Sigmoid colon (tissue), 7 donors: ENCODE data around the gene DDX59. TPM values are rescaled to one million over a fixed set of nuclear protein-coding genes. Genes with fewer than 3 reads are reported as not detected.

Experiments
- DNase-seq: peaks from one replicate; pipeline ENCODE4 v3.0.0-alpha.2; 2019
- H3K27ac ChIP-seq, 4 donors: fragments of 200-600 bp; sonication (generic); one replicate each; pipeline ENCODE4 v1.5.1; 2016 to 2019; ENCODE audit warnings: mild to moderate bottlenecking in 1 of 4
- H3K27me3 ChIP-seq, 3 donors: fragments of 200-600 bp; sonication (generic); one replicate each; pipeline ENCODE4 v1.5.1; 2019; ENCODE audit warnings: mild to moderate bottlenecking in 1 of 3
- H3K36me3 ChIP-seq, 4 donors: fragments of 200-600 bp; sonication (generic); one replicate each; pipeline ENCODE4 v1.5.1; 2016 to 2019
- H3K4me1 ChIP-seq, 4 donors: fragments of 200-600 bp; sonication (generic); one replicate each; pipeline ENCODE4 v1.5.1; 2017 to 2019
- H3K4me3 ChIP-seq, 4 donors: fragments of 200-600 bp; sonication (generic); one replicate each; pipeline ENCODE4 v1.5.1; 2017 to 2019; ENCODE audit warnings: mild to moderate bottlenecking in 2 of 4, moderate library complexity in 1 of 4
- H3K9me3 ChIP-seq, 4 donors: fragments of 200-600 bp in 3 of 4; sonication (generic) in 3 of 4; one replicate each; pipeline versions ENCODE4 v1.5.1 to v1.6.1; 2013 to 2019
- CTCF ChIP-seq, 4 experiments: fragments of 450-650 bp in 3 of 4; fragments of 200-600 bp in 1 of 4; IDR thresholded peaks; one replicate each; pipeline ENCODE4 v1.5.1; 2016 to 2019; ENCODE audit warnings: antibody characterized with exemption in 4 of 4, mild to moderate bottlenecking in 3 of 4, moderate library complexity in 2 of 4
- EP300 ChIP-seq, 4 donors: sonication (generic); formaldehyde crosslinking; IDR thresholded peaks; one replicate each; pipeline ENCODE4 v1.6.1; 2017; ENCODE audit warnings: antibody characterized with exemption in 4 of 4
- POLR2A ChIP-seq, 2 donors: fragments of 450-650 bp; IDR thresholded peaks; one replicate each; pipeline ENCODE4 v1.6.1; 2016; ENCODE audit warnings: antibody characterized with exemption in 2 of 2, mild to moderate bottlenecking in 2 of 2, moderate library complexity in 2 of 2
- POLR2AphosphoS5 ChIP-seq, 4 donors: sonication (generic); formaldehyde crosslinking; IDR thresholded peaks; one replicate each; pipeline ENCODE4 v1.6.1; 2017; ENCODE audit warnings: antibody characterized with exemption in 4 of 4
- WGBS, 2 donors: extraction: QIAGEN DNeasy Blood & Tissue Kit; methylation state at CpG; one replicate each; pipeline ENCODE4 v1.1.7; 2013; 5-methylcytosine and 5-hydroxymethylcytosine counted together
- intact Hi-C: fragments of 100-400 bp; cut with DNase I; formaldehyde crosslinking; loops from one replicate; pipeline ENCODE4 v1.15.1; 2023
- polyA plus RNA-seq, 3 donors: library from polyadenylated mRNA; stranded (reverse); fragments of 200-250 nt; gene quantifications; one replicate each; pipeline ENCODE4 v1.2.3, GENCODE V29; 2013
- total RNA-seq, 4 donors: library from RNA; depleted of rRNA; stranded (reverse); fragments of >200 nt; gene quantifications; one replicate each; pipeline ENCODE4 v1.1.0, GENCODE V29; 2016
- donor health status: healthy with polysubstance abuse.
- donor health status: Bipolar disorder and iron deficiency.
- donor health status: healthy.

DDX59 gene
- total and polyA plus RNA-seq, 7 donors: 12.4 to 29.6 (median 26.8) TPM

- H3K4me1 ChIP-seq: peaks cover 6 to 31% (median 28%) of the 10 kb centered on the region in 4 donors
- TF ChIP-seq POLR2AphosphoS5 (IDR thresholded peaks at IDR 0.05) (no peak), EP300 (IDR thresholded peaks at IDR 0.05) (no peak), POLR2A (IDR thresholded peaks at IDR 0.05) (no peak), CTCF (IDR thresholded peaks at IDR 0.05) (no peak)
- no peak for DNase-seq
- peak overlapping the region in 2 of 4 donors; percentile 40 to 47 for H3K27ac ChIP-seq
- no peaks in the 10 kb centered on the region for H3K9me3 ChIP-seq
- no peak overlapping the region for H3K4me3 ChIP-seq
- peaks cover 0 to 44% (median 7%) of the 10 kb centered on the region in 4 donors for H3K36me3 ChIP-seq
- no peaks in the 10 kb centered on the region for H3K27me3 ChIP-seq
- WGBS, 2 donors: 84% methylated on average over 8 of the region's 8 CpGs
- intact Hi-C loops: no loop called here
These were observed 3.4 kb downstream of the DDX59 start for GRCh38 chr1:200666309-200666708.

GRCh38 chr1:200665861-200666260 lies 3.8 kb downstream of the DDX59 start:
- no peak overlapping the region for H3K4me3 ChIP-seq
- peaks cover 0 to 44% (median 7%) of the 10 kb centered on the region in 4 donors for H3K36me3 ChIP-seq
- H3K27me3 ChIP-seq: no peaks in the 10 kb centered on the region
- H3K4me1 ChIP-seq: peaks cover 6 to 31% (median 27%) of the 10 kb centered on the region in 4 donors
- 47 to 73% methylated on average over 2 of the region's 2 CpGs for WGBS, 2 donors
- TF ChIP-seq POLR2AphosphoS5 (IDR thresholded peaks at IDR 0.05): no peak
- no peak for TF ChIP-seq POLR2A (IDR thresholded peaks at IDR 0.05)
- no peak for TF ChIP-seq CTCF (IDR thresholded peaks at IDR 0.05)
- TF ChIP-seq EP300 (IDR thresholded peaks at IDR 0.05): no peak
- H3K9me3 ChIP-seq: no peaks in the 10 kb centered on the region
- intact Hi-C loops: no loop called here
- peak overlapping the region in 2 of 4 donors; percentile 40 to 47 for H3K27ac ChIP-seq
- no peak for DNase-seq

GRCh38 chr1:200660719-200661118 lies 9.0 kb downstream of the DDX59 start:
- Histone ChIP-seq H3K27ac (peak overlapping the region in 1 of 4 donors; percentile 37), H3K27me3 (no peaks in the 10 kb centered on the region), H3K36me3 (peaks cover 0 to 85% (median 13%) of the 10 kb centered on the region in 4 donors), H3K9me3 (no peaks in the 10 kb centered on the region), H3K4me1 (peaks cover 0 to 17% (median 12%) of the 10 kb centered on the region in 4 donors), H3K4me3 (no peak overlapping the region)
- TF ChIP-seq POLR2AphosphoS5 (IDR thresholded peaks at IDR 0.05): no peak
- peak; percentile 75 for DNase-seq
- intact Hi-C loops: no loop called here
- 91 to 93% methylated on average over 6 of the region's 6 CpGs for WGBS, 2 donors

GRCh38 chr1:200659269-200659668 lies 10.4 kb downstream of the DDX59 start:
- intact Hi-C loops: no loop called here
- WGBS, 2 donors: 94 to 99% methylated on average over 1 of the region's 1 CpG
- H3K4me3 ChIP-seq: no peak overlapping the region
- no peaks in the 10 kb centered on the region for H3K9me3 ChIP-seq
- H3K27ac ChIP-seq: no peak overlapping the region
- DNase-seq: no peak
- peaks cover 0 to 88% (median 15%) of the 10 kb centered on the region in 4 donors for H3K36me3 ChIP-seq
- no peaks in the 10 kb centered on the region for H3K27me3 ChIP-seq
- TF ChIP-seq POLR2AphosphoS5 (IDR thresholded peaks at IDR 0.05) (no peak), CTCF (IDR thresholded peaks at IDR 0.05) (no peak), POLR2A (IDR thresholded peaks at IDR 0.05) (no peak), EP300 (IDR thresholded peaks at IDR 0.05) (no peak)
- peaks cover 0 to 17% (median 8%) of the 10 kb centered on the region in 4 donors for H3K4me1 ChIP-seq

GRCh38 chr1:200658037-200658818 lies 11.5 kb downstream of the DDX59 start:
- H3K36me3 ChIP-seq: peaks cover 0 to 88% (median 16%) of the 10 kb centered on the region in 4 donors
- no peak overlapping the region for H3K27ac ChIP-seq
- H3K4me1 ChIP-seq: peaks cover 0 to 17% (median 5%) of the 10 kb centered on the region in 4 donors
- 79 to 97% methylated on average over 4 of the region's 4 CpGs for WGBS, 2 donors
- TF ChIP-seq POLR2A (IDR thresholded peaks at IDR 0.05) (no peak), CTCF (IDR thresholded peaks at IDR 0.05) (no peak), POLR2AphosphoS5 (IDR thresholded peaks at IDR 0.05) (no peak), EP300 (IDR thresholded peaks at IDR 0.05) (no peak)
- H3K27me3 ChIP-seq: no peaks in the 10 kb centered on the region
- H3K4me3 ChIP-seq: no peak overlapping the region
- DNase-seq: no peak
- no peaks in the 10 kb centered on the region for H3K9me3 ChIP-seq
- intact Hi-C loops: no loop called here
